ENCODE results near the gene CASKIN1.

CASKIN1 gene

GRCh38 chr16:2233046-2233775 is 36.8 kb upstream of the CASKIN1 start:
- DNase-seq: no peak

- DNase-seq: no peak
These were observed 35.9 kb upstream of the CASKIN1 start for GRCh38 chr16:2232094-2232990.

GRCh38 chr16:2231016-2231931 is 34.9 kb upstream of the CASKIN1 start:
- no peak for DNase-seq

- no peak for DNase-seq
These were observed 34.0 kb upstream of the CASKIN1 start for GRCh38 chr16:2230376-2230775.

- DNase-seq: no peak
These were observed 33.3 kb upstream of the CASKIN1 start for GRCh38 chr16:2229632-2230250.

- DNase-seq: no peak
These were observed 32.7 kb upstream of the CASKIN1 start for GRCh38 chr16:2229091-2229490.

GRCh38 chr16:2228161-2228824 is 31.9 kb upstream of the CASKIN1 start:
- DNase-seq: no peak

- DNase-seq: no peak
These were observed 30.5 kb upstream of the CASKIN1 start for GRCh38 chr16:2226918-2227317.

GRCh38 chr16:2226245-2226793 is 29.9 kb upstream of the CASKIN1 start:
- no peak for DNase-seq

GRCh38 chr16:2223942-2224486 is 27.6 kb upstream of the CASKIN1 start:
- peak; percentile 39 for DNase-seq

GRCh38 chr16:2223221-2223941 is 27.0 kb upstream of the CASKIN1 start, which contains the start of gene E4F1:
E4F1 (plus strand) TSS chr16:2223591; CDS start chr16:2223614, 23 bp downstream.
- peak; percentile 100 for DNase-seq

- DNase-seq: no peak
These were observed 19.9 kb upstream of the CASKIN1 start for GRCh38 chr16:2216330-2216729.

GRCh38 chr16:2214719-2214968 is 18.2 kb upstream of the CASKIN1 start, which contains the start of gene PGP:
PGP (minus strand) TSS chr16:2214840; CDS start chr16:2214777, 63 bp downstream.
- no peak for DNase-seq

GRCh38 chr16:2213817-2214718 is 17.7 kb upstream of the CASKIN1 start:
- no peak for DNase-seq

GRCh38 chr16:2212362-2213324 is 16.2 kb upstream of the CASKIN1 start:
- no peak for DNase-seq

GRCh38 chr16:2211923-2212347 is 15.5 kb upstream of the CASKIN1 start:
- no peak for DNase-seq

- no peak for DNase-seq
These were observed 14.3 kb upstream of the CASKIN1 start, which contains the start of gene BRICD5 for GRCh38 chr16:2210386-2211365. BRICD5 (minus strand) TSS chr16:2210863; CDS start chr16:2210833, 30 bp downstream.
